ENCODE results near the gene UQCR11.

UQCR11 gene

GRCh38 chr19:1634242-1634937 lies 29.1 kb upstream of the UQCR11 start:
- H4K20me1 ChIP-seq (ENCODE audit: insufficient read depth, low read length), result peaks cover 97% of the 10 kb centered on the region
- peaks cover 84% of the 10 kb centered on the region for H3K36me3 ChIP-seq (replicated peaks; ENCODE audit: low read depth, low read length)
- no peaks in the 10 kb centered on the region for H3K9me3 ChIP-seq (ENCODE audit: insufficient read depth, low read length)
- H2AFZ ChIP-seq (ENCODE audit: low read depth, low read length), result no peak overlapping the region
- no peaks in the 10 kb centered on the region for H3K4me1 ChIP-seq (ENCODE audit: low read length)
- TF ChIP-seq EZH2phosphoT487 (IDR thresholded peaks at IDR 0.05; ENCODE audit: low read depth) (no peak), CTCF (IDR thresholded peaks at IDR 0.05; ENCODE audit: low read depth, low read length) (no peak)
- H3K4me3 ChIP-seq (ENCODE audit: low read length), result no peak overlapping the region
- no peak overlapping the region for H3K9ac ChIP-seq (ENCODE audit: low read length)
- H3K27ac ChIP-seq (ENCODE audit: low read length), result no peak overlapping the region
- no peaks in the 10 kb centered on the region for H3K27me3 ChIP-seq (ENCODE audit: low read depth, low read length)
- H3K79me2 ChIP-seq (ENCODE audit: low read length), result peaks cover 97% of the 10 kb centered on the region
- H3K4me2 ChIP-seq (ENCODE audit: low read length), result no peak overlapping the region

- Histone ChIP-seq H3K79me2 (ENCODE audit: low read length) (peaks cover 89% of the 10 kb centered on the region), H3K9me3 (ENCODE audit: insufficient read depth, low read length) (no peaks in the 10 kb centered on the region), H4K20me1 (ENCODE audit: insufficient read depth, low read length) (peaks cover 91% of the 10 kb centered on the region), H3K27ac (ENCODE audit: low read length) (no peak overlapping the region), H3K4me3 (ENCODE audit: low read length) (no peak overlapping the region), H2AFZ (ENCODE audit: low read depth, low read length) (no peak overlapping the region), H3K36me3 (replicated peaks; ENCODE audit: low read depth, low read length) (peaks cover 78% of the 10 kb centered on the region), H3K9ac (ENCODE audit: low read length) (no peak overlapping the region), H3K27me3 (ENCODE audit: low read depth, low read length) (no peaks in the 10 kb centered on the region), H3K4me2 (ENCODE audit: low read length) (no peak overlapping the region), H3K4me1 (ENCODE audit: low read length) (no peaks in the 10 kb centered on the region)
- TF ChIP-seq CTCF (IDR thresholded peaks at IDR 0.05; ENCODE audit: low read depth, low read length), result no peak
- no peak for TF ChIP-seq EZH2phosphoT487 (IDR thresholded peaks at IDR 0.05; ENCODE audit: low read depth)
Observed at GRCh38 chr19:1633269-1633826, 28.1 kb upstream of the UQCR11 start.

GRCh38 chr19:1632462-1633268 lies 27.4 kb upstream of the UQCR11 start:
- Histone ChIP-seq H3K4me3 (ENCODE audit: low read length) (no peak overlapping the region), H3K79me2 (ENCODE audit: low read length) (peaks cover 82% of the 10 kb centered on the region), H3K4me2 (ENCODE audit: low read length) (no peak overlapping the region), H3K27ac (ENCODE audit: low read length) (no peak overlapping the region), H2AFZ (ENCODE audit: low read depth, low read length) (no peak overlapping the region), H3K27me3 (ENCODE audit: low read depth, low read length) (no peaks in the 10 kb centered on the region), H4K20me1 (ENCODE audit: insufficient read depth, low read length) (peaks cover 84% of the 10 kb centered on the region), H3K4me1 (ENCODE audit: low read length) (no peaks in the 10 kb centered on the region), H3K9ac (ENCODE audit: low read length) (no peak overlapping the region), H3K9me3 (ENCODE audit: insufficient read depth, low read length) (no peaks in the 10 kb centered on the region), H3K36me3 (replicated peaks; ENCODE audit: low read depth, low read length) (peaks cover 71% of the 10 kb centered on the region)
- TF ChIP-seq EZH2phosphoT487 (IDR thresholded peaks at IDR 0.05; ENCODE audit: low read depth), result no peak

- Histone ChIP-seq H3K9me3 (ENCODE audit: insufficient read depth, low read length) (no peaks in the 10 kb centered on the region), H3K4me3 (ENCODE audit: low read length) (no peak overlapping the region), H3K36me3 (replicated peaks; ENCODE audit: low read depth, low read length) (peaks cover 66% of the 10 kb centered on the region), H4K20me1 (ENCODE audit: insufficient read depth, low read length) (peaks cover 75% of the 10 kb centered on the region), H3K4me2 (ENCODE audit: low read length) (no peak overlapping the region), H3K27ac (ENCODE audit: low read length) (no peak overlapping the region), H3K27me3 (ENCODE audit: low read depth, low read length) (no peaks in the 10 kb centered on the region), H3K79me2 (ENCODE audit: low read length) (peaks cover 72% of the 10 kb centered on the region), H3K9ac (ENCODE audit: low read length) (no peak overlapping the region), H3K4me1 (ENCODE audit: low read length) (no peaks in the 10 kb centered on the region), H2AFZ (ENCODE audit: low read depth, low read length) (no peak overlapping the region)
- TF ChIP-seq EZH2phosphoT487 (IDR thresholded peaks at IDR 0.05; ENCODE audit: low read depth) (no peak), CTCF (IDR thresholded peaks at IDR 0.05; ENCODE audit: low read depth, low read length) (no peak)
Observed at GRCh38 chr19:1631557-1632100, 26.4 kb upstream of the UQCR11 start.
